IMR-90 (cell line): ENCODE measurements around the gene PRUNE2.

Experiments
- BHLHE40 ChIP-seq: fragments of 150-350 bp; IDR thresholded peaks from 2 replicates; pipeline ENCODE4 v1.6.1; 2016; ENCODE audit warnings: mild to moderate bottlenecking, low read depth, low read length
- CEBPB ChIP-seq: IDR thresholded peaks from 2 replicates; pipeline ENCODE4 v1.6.1; 2012; ENCODE audit warnings: low read depth, low read length, improper control_type of control experiment
- CHD1 ChIP-seq: IDR thresholded peaks from 2 replicates; pipeline ENCODE4 v1.6.1; 2012; ENCODE audit warnings: low read depth, low read length, improper control_type of control experiment
- MAFK ChIP-seq: IDR thresholded peaks from 2 replicates; pipeline ENCODE4 v1.6.1; 2012; ENCODE audit warnings: low read depth, low read length, improper control_type of control experiment
- MAZ ChIP-seq: IDR thresholded peaks from 2 replicates; pipeline ENCODE4 v1.6.1; 2012; ENCODE audit warnings: low read depth, mild to moderate bottlenecking, low read length, improper control_type of control experiment, moderate library complexity, borderline replicate concordance
- POLR2A ChIP-seq: IDR thresholded peaks from 2 replicates; pipeline ENCODE4 v1.6.1; 2012; ENCODE audit warnings: mild to moderate bottlenecking, low read depth, low read length
- RAD21 ChIP-seq: IDR thresholded peaks from 2 replicates; pipeline ENCODE4 v1.6.1; 2012; ENCODE audit warnings: low read length, improper control_type of control experiment
- RCOR1 ChIP-seq: IDR thresholded peaks from 2 replicates; pipeline ENCODE4 v1.6.1; 2012; ENCODE audit warnings: mild to moderate bottlenecking, low read length, improper control_type of control experiment; ENCODE audit not compliant: insufficient replicate concordance
- RFX5 ChIP-seq: IDR thresholded peaks from 2 replicates; pipeline ENCODE4 v1.8.0; 2012; ENCODE audit warnings: low read depth, mild to moderate bottlenecking, low read length, moderate library complexity
- SMC3 ChIP-seq: fragments of 150-350 bp; IDR thresholded peaks from 2 replicates; pipeline ENCODE4 v1.6.1; 2016; ENCODE audit warnings: low read depth, mild to moderate bottlenecking, antibody characterized with exemption, low read length, moderate library complexity
- TF ChIP-seq, protein P1 (sequence below): conservative IDR thresholded peaks from 2 replicates; pipeline ENCODE4 v1.5.1; 2012; ENCODE audit warnings: mild to moderate bottlenecking, low read depth, low read length, improper control_type of control experiment
- TF ChIP-seq, protein P2 (sequence below): fragments of 150-350 bp; IDR thresholded peaks from 2 replicates; pipeline ENCODE4 v1.6.1; 2016; ENCODE audit warnings: low read depth, mild to moderate bottlenecking, low read length, moderate library complexity, borderline replicate concordance

DNA sequence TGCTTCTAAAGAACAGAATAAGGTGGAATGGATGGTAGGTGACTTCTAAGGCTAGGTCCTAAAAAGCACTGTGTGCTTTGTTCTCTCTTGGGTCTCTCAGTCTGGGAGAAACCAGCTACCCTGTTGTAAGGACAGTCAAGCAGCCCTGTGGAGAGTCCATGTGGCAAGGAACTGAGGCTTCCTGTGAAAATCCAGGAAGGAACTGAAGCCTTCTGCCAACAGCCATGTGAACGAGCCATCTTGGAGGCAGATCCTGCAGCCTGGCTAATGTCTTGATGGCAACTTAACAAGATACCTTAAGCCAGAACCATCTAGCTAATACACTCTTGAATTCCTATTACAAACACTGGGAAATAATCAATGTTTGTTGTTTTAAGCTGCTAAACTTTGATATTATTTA lies 241.8 kb downstream of the PRUNE2 start:
- TF ChIP-seq, protein P1, sequence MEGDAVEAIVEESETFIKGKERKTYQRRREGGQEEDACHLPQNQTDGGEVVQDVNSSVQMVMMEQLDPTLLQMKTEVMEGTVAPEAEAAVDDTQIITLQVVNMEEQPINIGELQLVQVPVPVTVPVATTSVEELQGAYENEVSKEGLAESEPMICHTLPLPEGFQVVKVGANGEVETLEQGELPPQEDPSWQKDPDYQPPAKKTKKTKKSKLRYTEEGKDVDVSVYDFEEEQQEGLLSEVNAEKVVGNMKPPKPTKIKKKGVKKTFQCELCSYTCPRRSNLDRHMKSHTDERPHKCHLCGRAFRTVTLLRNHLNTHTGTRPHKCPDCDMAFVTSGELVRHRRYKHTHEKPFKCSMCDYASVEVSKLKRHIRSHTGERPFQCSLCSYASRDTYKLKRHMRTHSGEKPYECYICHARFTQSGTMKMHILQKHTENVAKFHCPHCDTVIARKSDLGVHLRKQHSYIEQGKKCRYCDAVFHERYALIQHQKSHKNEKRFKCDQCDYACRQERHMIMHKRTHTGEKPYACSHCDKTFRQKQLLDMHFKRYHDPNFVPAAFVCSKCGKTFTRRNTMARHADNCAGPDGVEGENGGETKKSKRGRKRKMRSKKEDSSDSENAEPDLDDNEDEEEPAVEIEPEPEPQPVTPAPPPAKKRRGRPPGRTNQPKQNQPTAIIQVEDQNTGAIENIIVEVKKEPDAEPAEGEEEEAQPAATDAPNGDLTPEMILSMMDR = no peak
- TF ChIP-seq, protein P2, sequence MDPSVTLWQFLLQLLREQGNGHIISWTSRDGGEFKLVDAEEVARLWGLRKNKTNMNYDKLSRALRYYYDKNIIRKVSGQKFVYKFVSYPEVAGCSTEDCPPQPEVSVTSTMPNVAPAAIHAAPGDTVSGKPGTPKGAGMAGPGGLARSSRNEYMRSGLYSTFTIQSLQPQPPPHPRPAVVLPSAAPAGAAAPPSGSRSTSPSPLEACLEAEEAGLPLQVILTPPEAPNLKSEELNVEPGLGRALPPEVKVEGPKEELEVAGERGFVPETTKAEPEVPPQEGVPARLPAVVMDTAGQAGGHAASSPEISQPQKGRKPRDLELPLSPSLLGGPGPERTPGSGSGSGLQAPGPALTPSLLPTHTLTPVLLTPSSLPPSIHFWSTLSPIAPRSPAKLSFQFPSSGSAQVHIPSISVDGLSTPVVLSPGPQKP = no peak
- no peak for TF ChIP-seq MAFK
- TF ChIP-seq RFX5 = no peak
- no peak for TF ChIP-seq MAZ
- TF ChIP-seq RAD21 = no peak
- no peak for TF ChIP-seq RCOR1
- TF ChIP-seq POLR2A = no peak
- TF ChIP-seq BHLHE40 = no peak
- no peak for TF ChIP-seq SMC3
- TF ChIP-seq CEBPB = no peak
- no peak for TF ChIP-seq CHD1
